ENCODE data around the gene AP1G2.

Gene AP1G2

GRCh38 chr14:23570806-23571483, 3.4 kb upstream of the AP1G2 start:
- in situ Hi-C loops (cut with HindIII; ENCODE audit: low sequenced_read_pairs), result no loop called here
- DNase-seq (ENCODE audit: low read depth), result no peak
- no peak for TF ChIP-seq CTCF (IDR thresholded peaks at IDR 0.05; ENCODE audit: low read depth, low read length, missing control alignments)
- H3K4me3 ChIP-seq (ENCODE audit: low read depth, low read length), result no peak overlapping the region

DNA sequence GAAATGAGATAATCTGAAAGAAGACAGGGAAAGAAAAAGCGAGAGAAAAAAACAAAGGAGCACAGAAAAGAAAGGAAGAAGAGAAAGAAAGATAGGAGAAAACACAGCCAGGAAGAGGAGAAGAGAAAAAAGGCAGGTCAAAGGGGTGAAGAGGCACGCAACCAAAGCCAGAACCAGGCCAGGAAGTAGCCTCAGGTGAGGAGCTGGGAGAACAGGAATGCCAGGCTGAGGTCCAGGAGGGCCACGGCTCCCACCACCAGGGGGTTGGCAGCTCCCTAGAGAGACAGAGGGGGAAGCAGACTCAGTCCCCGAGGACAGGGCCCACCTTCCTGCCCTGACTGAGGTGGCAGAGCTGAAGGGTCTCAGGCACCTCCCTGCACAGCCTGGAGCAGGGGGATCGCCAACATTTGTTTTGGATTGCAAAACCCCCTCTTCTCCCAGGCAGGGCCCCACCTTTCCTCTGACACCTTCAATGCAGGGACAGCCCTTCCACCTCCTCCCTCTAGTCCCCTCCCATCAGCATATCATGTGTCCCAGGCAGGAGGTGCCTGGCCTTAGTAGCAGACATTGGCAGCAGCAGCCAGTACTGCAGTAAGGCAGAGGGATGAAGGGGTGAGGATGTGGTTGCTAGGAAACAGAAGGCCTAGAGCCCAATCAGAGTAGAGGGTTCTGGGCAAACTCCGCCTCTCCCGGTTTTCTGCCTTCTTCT, 2.0 kb upstream of the AP1G2 start:
- in situ Hi-C loops (cut with HindIII; ENCODE audit: low sequenced_read_pairs), result no loop called here
- H3K4me3 ChIP-seq (ENCODE audit: low read depth, low read length), result no peak overlapping the region
- DNase-seq (ENCODE audit: low read depth), result no peak
- TF ChIP-seq CTCF (IDR thresholded peaks at IDR 0.05; ENCODE audit: low read depth, low read length, missing control alignments), result no peak

DNA sequence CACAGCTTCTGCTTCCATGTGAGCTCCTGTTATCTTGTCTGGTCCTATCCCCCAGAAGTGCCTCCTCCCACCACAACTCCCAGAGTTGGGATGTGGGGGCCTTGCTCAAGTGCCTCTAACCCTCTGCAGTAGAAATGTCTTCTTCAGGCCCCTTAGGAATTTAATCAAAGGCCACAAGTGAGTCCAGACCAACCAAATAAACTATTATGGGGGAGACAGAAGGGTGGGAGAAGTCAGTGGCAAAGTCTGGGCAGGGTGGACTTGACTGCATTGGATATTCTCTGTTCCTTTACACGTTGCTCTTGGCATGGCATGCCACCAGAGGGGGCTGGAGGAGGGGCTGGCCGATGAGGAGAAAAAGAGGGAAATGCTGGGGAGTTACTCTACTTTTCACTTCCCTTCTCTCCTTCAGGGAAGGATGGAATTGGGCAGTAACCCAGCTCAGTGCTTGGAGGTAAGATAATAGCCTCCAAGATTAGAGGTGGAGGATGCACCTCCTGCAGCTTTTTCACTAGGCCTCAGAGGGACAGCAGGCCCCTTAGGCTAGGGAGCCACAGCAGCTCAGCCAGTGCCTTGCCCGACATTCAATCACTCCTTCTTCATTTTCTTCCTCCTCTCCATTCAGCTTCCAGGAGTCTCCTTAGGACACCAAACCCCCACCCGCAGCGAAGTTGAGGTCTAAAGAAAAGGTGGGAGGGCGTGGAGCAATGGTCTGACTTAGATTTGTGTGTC, 1.2 kb upstream of the AP1G2 start:
- in situ Hi-C loops (cut with HindIII; ENCODE audit: low sequenced_read_pairs), result no loop called here
- peak; percentile 27 for TF ChIP-seq CTCF (IDR thresholded peaks at IDR 0.05; ENCODE audit: low read depth, low read length, missing control alignments)
- no peak for DNase-seq (ENCODE audit: low read depth)
- no peak overlapping the region for H3K4me3 ChIP-seq (ENCODE audit: low read depth, low read length)

GRCh38 chr14:23568021-23568599, 519 bp upstream of the AP1G2 start:
- TF ChIP-seq CTCF (IDR thresholded peaks at IDR 0.05; ENCODE audit: low read depth, low read length, missing control alignments), result no peak
- in situ Hi-C loops (cut with HindIII; ENCODE audit: low sequenced_read_pairs), result no loop called here
- peak overlapping the region; percentile 67 for H3K4me3 ChIP-seq (ENCODE audit: low read depth, low read length)
- DNase-seq (ENCODE audit: low read depth), result no peak

DNA sequence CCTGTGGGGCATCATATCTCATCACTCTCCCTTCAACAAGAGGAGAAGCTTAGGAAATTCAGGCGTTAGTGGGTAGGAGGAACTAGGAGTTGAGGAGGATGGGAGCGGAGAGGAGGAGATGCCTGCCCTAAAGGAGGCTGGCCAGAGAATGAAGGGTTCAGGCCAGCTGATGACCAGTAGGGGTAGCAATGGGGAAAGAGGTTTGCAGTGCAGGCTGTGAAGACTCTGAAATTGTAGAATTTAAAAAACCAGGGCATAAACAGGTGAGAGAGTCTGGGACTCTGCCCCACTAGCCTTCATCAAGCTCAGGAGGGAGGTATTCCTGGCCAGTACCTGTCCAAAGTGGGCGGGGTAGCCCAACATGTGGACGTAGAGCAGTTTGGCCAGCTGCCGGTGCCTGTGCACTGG, 809 bp downstream of the AP1G2 start:
- peak overlapping the region; percentile 67 for H3K4me3 ChIP-seq (ENCODE audit: low read depth, low read length)
- no peak for DNase-seq (ENCODE audit: low read depth)
- in situ Hi-C loops (cut with HindIII; ENCODE audit: low sequenced_read_pairs), result no loop called here
- TF ChIP-seq CTCF (IDR thresholded peaks at IDR 0.05; ENCODE audit: low read depth, low read length, missing control alignments), result peak; percentile 39

DNA sequence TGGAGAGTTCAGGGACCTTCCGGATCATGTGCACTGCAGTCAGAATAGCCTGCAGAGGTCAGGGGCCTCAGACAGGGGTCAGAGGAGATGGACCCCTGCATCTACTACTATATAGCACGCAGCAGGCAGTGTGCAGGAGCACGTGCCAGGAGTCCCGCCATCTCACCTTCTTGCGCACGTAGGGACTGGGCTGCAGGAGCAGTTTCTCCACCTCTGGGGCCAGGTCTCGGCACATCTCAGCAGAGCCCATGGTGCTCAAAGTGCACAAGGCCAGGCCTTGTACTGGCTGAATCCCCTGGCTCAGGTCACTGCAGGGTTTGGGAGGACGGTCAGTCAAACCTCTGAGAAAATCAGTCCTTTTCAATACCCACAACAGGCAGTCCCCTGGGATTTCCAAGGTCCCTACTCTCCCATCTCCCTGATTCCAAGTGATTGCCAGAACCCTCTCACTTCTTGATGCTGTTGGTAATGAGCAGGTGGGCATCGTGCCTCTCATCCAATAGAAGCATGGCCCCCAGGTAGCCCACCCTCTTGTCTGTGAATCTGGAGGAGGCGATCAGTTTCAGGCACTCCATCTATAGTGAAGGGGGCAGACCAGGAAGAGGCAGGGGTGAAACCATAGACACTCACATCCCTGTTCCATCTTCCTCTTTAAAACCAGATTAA, 1.3 kb downstream of the AP1G2 start:
- no peak for DNase-seq (ENCODE audit: low read depth)
- in situ Hi-C loops (cut with HindIII; ENCODE audit: low sequenced_read_pairs), result no loop called here
- H3K4me3 ChIP-seq (ENCODE audit: low read depth, low read length), result no peak overlapping the region
- no peak for TF ChIP-seq CTCF (IDR thresholded peaks at IDR 0.05; ENCODE audit: low read depth, low read length, missing control alignments)

Data from astrocyte of the cerebellum (primary cell).